Epithelial cell of esophagus (primary cell): ENCODE results near the gene LDHA.

Experiments used
- DNase-seq: peaks from one replicate; pipeline ENCODE4 v3.0.0; 2010; ENCODE audit warnings: low read depth
- H3K4me3 ChIP-seq: 2 replicates; pipeline ENCODE4 v1.5.1; 2011; ENCODE audit warnings: mild to moderate bottlenecking, low read length, control low read depth
- TF ChIP-seq, protein P1 (sequence below): IDR thresholded peaks from 2 replicates; pipeline ENCODE4 v1.5.1; 2011; ENCODE audit warnings: low read depth, mild to moderate bottlenecking, low read length, control low read depth, inconsistent platforms; ENCODE audit not compliant: insufficient read depth; ENCODE audit errors: missing control alignments

LDHA gene

DNA sequence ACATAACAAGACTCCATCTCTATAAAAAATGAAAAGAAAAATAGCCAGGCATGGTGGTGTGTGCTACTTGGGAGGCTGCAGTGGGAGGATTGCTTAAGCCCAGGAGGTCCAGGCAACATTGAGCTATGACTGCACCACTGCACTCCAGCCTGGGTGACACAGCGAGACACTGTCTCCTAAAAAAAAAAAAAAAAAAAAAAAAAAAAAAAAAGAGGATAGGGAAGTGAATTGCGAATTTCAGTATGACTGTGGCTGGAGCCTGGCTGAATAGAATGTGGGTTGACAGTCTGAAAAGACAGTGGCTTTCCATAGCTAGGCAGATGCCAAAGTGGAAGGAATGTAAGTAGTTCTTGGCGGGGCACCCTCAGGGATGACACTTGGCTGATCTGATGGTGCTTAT is 54.9 kb downstream of the LDHA start:
- TF ChIP-seq, protein P1, sequence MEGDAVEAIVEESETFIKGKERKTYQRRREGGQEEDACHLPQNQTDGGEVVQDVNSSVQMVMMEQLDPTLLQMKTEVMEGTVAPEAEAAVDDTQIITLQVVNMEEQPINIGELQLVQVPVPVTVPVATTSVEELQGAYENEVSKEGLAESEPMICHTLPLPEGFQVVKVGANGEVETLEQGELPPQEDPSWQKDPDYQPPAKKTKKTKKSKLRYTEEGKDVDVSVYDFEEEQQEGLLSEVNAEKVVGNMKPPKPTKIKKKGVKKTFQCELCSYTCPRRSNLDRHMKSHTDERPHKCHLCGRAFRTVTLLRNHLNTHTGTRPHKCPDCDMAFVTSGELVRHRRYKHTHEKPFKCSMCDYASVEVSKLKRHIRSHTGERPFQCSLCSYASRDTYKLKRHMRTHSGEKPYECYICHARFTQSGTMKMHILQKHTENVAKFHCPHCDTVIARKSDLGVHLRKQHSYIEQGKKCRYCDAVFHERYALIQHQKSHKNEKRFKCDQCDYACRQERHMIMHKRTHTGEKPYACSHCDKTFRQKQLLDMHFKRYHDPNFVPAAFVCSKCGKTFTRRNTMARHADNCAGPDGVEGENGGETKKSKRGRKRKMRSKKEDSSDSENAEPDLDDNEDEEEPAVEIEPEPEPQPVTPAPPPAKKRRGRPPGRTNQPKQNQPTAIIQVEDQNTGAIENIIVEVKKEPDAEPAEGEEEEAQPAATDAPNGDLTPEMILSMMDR, result no peak
- no peak overlapping the region for H3K4me3 ChIP-seq
- no peak for DNase-seq

DNA sequence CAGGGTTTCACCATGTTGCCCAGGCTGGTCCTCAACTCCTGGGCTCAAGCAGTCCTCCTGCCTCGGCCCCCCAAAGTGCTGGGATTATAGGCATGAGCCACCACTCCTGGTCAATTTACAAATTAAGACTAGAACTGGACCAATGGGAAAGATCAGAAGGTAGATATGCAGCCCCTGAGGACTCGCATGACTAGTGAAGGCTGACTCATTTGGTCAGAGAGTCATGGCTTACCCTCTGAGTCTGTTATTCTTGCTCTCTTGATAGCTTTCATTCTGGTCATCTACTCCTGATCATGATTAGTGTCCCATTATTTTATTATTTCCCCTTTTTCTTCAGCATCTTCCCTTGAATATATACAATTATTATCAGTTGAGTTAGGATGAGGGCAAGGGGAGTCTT is 58.6 kb downstream of the LDHA start:
- TF ChIP-seq, protein P1, result no peak
- peak; percentile 44 for DNase-seq
- H3K4me3 ChIP-seq, result no peak overlapping the region

DNA sequence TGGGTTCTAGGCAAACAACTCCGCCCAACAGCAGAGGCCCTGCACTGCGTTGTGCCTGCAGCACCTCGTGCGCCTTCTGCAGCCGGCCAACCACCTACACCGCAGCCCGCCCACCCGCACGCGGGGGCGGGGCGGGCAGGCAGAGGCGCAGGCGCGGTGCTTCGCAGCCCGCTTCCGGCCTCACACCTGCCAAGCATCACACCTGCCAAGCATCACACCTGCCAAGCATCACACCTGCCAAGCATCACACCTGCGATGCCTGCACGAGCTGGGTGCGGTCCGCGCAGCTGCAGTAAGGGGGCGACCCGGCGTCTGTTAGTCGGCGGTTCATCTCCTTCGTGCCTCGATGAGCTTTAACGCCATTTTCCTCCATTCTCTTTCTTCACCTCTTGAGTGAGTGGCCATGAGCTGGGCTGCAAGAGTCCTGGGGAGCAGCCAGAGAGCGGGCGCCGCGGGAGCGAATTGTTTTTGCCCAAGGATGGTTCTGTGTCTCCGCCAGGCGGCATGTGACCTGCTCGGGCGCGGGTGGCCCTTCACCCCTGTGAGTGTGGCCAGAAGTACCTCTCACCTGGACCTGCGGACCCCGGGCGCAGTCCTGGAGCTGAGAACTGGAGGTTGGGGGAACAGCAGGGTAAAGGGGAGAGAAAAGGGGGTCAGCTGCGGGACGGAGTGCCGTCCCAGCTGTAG is 61.5 kb downstream of the LDHA start, which contains the start of gene LDHAL6A:
TSS of gene LDHAL6A (plus strand) at position 171 of the 687 bp plus-strand sequence. CDS start 825 bp downstream, outside the sequence.
- TF ChIP-seq, protein P1, result no peak
- H3K4me3 ChIP-seq, result no peak within 1 kb of the TSS
- no peak for DNase-seq

DNA sequence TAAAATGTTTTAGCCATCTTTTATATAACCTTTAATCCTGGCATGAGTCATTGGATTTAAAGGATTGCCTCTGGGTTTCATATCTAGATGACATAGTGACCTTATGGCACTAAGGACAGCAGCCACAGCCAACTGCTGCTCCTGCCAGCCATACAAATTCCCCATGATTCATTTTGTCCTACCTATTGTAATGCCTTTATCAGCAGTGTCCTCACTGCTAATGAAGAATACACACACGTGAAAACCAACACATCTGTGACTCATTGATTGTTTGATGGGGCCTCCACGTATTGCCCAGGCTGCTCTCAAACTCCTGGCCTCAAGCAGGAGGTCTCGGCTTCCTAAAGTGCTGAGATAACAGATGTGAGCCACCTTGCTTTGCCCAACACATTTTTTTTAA is 63.1 kb downstream of the LDHA start:
- DNase-seq, result peak; percentile 49
- TF ChIP-seq, protein P1, result no peak
- no peak overlapping the region for H3K4me3 ChIP-seq
